Measurements from ENCODE around the gene SLC27A1. TPM values are rescaled to one million over a fixed set of nuclear protein-coding genes. Genes with fewer than 3 reads are reported as not detected.

The SLC27A1 gene
- total RNA-seq, 1 experiment from 2014 or later = 8.6 TPM

DNA sequence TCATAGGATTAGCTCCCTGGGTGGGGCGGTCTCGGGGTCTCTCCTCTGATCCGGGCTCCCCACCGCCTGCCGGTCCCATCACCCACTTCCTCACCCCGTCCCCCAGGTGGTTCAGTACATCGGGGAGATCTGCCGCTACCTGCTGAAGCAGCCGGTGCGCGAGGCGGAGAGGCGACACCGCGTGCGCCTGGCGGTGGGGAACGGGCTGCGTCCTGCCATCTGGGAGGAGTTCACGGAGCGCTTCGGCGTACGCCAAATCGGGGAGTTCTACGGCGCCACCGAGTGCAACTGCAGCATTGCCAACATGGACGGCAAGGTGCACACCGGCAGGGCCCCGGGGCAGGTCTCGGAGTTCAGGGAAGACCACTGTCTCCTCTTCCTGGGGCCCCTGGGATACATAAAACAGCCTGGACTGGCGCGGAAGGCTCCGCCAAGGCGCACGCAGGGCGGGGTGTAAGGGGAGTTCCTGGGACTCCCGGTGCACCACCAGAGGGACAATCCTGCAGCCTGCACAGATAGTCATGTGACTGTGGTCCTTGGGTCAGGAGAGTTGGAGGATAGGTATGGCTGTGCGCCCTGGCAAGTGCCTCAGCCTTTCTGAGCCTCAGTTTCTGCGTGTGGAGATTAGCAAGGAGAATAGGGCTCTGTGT, 26.9 kb downstream of the SLC27A1 start (continued):
- TF ChIP-seq, protein P1, sequence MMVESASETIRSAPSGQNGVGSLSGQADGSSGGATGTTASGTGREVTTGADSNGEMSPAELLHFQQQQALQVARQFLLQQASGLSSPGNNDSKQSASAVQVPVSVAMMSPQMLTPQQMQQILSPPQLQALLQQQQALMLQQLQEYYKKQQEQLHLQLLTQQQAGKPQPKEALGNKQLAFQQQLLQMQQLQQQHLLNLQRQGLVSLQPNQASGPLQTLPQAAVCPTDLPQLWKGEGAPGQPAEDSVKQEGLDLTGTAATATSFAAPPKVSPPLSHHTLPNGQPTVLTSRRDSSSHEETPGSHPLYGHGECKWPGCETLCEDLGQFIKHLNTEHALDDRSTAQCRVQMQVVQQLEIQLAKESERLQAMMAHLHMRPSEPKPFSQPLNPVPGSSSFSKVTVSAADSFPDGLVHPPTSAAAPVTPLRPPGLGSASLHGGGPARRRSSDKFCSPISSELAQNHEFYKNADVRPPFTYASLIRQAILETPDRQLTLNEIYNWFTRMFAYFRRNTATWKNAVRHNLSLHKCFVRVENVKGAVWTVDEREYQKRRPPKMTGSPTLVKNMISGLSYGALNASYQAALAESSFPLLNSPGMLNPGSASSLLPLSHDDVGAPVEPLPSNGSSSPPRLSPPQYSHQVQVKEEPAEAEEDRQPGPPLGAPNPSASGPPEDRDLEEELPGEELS (CRISPR knock-in tag; IDR thresholded peaks at IDR 0.05) = no peak
- TF ChIP-seq RELA (CRISPR knock-in tag; IDR thresholded peaks at IDR 0.05; ENCODE audit: borderline replicate concordance) (0 out of 2 replicates have a peak, but pooled peaks have one; percentile 76), TEAD1 (CRISPR knock-in tag; IDR thresholded peaks at IDR 0.05) (no peak), NFATC4 (CRISPR knock-in tag; IDR thresholded peaks at IDR 0.05) (no peak), OVOL2 (CRISPR knock-in tag; IDR thresholded peaks at IDR 0.05; ENCODE audit: borderline replicate concordance) (no peak), SOX15 (CRISPR knock-in tag; IDR thresholded peaks at IDR 0.05) (no peak), MXD4 (CRISPR knock-in tag; IDR thresholded peaks at IDR 0.05; ENCODE audit: borderline replicate concordance) (no peak), GTF2I (CRISPR knock-in tag; conservative IDR thresholded peaks at IDR 0.05) (no peak), ZNF121 (CRISPR knock-in tag; IDR thresholded peaks at IDR 0.05) (no peak), NFE2L1 (CRISPR knock-in tag; IDR thresholded peaks at IDR 0.05) (no peak), TEAD4 (CRISPR knock-in tag; IDR thresholded peaks at IDR 0.05) (no peak), TCF7 (CRISPR knock-in tag; IDR thresholded peaks at IDR 0.05; ENCODE audit: low read depth) (no peak), NFYB (CRISPR knock-in tag; conservative IDR thresholded peaks at IDR 0.05; ENCODE audit: low read depth) (no peak), ZNF317 (CRISPR knock-in tag; IDR thresholded peaks at IDR 0.05; ENCODE audit: borderline replicate concordance, low read depth) (no peak), FOXP1 (CRISPR knock-in tag; IDR thresholded peaks at IDR 0.05; ENCODE audit: borderline replicate concordance) (no peak; the same call in 1 of the 2 replicates), RORB (CRISPR knock-in tag; IDR thresholded peaks at IDR 0.05) (no peak)
- TF ChIP-seq, protein P2, sequence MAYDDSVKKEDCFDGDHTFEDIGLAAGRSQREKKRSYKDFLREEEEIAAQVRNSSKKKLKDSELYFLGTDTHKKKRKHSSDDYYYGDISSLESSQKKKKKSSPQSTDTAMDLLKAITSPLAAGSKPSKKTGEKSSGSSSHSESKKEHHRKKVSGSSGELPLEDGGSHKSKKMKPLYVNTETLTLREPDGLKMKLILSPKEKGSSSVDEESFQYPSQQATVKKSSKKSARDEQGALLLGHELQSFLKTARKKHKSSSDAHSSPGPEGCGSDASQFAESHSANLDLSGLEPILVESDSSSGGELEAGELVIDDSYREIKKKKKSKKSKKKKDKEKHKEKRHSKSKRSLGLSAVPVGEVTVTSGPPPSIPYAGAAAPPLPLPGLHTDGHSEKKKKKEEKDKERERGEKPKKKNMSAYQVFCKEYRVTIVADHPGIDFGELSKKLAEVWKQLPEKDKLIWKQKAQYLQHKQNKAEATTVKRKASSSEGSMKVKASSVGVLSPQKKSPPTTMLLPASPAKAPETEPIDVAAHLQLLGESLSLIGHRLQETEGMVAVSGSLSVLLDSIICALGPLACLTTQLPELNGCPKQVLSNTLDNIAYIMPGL (CRISPR knock-in tag; IDR thresholded peaks at IDR 0.05) = no peak
- TF ChIP-seq, protein P3, sequence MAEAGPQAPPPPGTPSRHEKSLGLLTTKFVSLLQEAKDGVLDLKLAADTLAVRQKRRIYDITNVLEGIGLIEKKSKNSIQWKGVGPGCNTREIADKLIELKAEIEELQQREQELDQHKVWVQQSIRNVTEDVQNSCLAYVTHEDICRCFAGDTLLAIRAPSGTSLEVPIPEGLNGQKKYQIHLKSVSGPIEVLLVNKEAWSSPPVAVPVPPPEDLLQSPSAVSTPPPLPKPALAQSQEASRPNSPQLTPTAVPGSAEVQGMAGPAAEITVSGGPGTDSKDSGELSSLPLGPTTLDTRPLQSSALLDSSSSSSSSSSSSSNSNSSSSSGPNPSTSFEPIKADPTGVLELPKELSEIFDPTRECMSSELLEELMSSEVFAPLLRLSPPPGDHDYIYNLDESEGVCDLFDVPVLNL (CRISPR knock-in tag; IDR thresholded peaks at IDR 0.05; ENCODE audit: borderline replicate concordance, low read depth) = no peak
- TF ChIP-seq, protein P4, sequence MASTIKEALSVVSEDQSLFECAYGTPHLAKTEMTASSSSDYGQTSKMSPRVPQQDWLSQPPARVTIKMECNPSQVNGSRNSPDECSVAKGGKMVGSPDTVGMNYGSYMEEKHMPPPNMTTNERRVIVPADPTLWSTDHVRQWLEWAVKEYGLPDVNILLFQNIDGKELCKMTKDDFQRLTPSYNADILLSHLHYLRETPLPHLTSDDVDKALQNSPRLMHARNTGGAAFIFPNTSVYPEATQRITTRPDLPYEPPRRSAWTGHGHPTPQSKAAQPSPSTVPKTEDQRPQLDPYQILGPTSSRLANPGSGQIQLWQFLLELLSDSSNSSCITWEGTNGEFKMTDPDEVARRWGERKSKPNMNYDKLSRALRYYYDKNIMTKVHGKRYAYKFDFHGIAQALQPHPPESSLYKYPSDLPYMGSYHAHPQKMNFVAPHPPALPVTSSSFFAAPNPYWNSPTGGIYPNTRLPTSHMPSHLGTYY (CRISPR knock-in tag; IDR thresholded peaks at IDR 0.05) = no peak
- TF ChIP-seq, protein P5, sequence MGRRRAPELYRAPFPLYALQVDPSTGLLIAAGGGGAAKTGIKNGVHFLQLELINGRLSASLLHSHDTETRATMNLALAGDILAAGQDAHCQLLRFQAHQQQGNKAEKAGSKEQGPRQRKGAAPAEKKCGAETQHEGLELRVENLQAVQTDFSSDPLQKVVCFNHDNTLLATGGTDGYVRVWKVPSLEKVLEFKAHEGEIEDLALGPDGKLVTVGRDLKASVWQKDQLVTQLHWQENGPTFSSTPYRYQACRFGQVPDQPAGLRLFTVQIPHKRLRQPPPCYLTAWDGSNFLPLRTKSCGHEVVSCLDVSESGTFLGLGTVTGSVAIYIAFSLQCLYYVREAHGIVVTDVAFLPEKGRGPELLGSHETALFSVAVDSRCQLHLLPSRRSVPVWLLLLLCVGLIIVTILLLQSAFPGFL (CRISPR knock-in tag; IDR thresholded peaks at IDR 0.05; ENCODE audit: borderline replicate concordance) = no peak
- TF ChIP-seq, protein P6, sequence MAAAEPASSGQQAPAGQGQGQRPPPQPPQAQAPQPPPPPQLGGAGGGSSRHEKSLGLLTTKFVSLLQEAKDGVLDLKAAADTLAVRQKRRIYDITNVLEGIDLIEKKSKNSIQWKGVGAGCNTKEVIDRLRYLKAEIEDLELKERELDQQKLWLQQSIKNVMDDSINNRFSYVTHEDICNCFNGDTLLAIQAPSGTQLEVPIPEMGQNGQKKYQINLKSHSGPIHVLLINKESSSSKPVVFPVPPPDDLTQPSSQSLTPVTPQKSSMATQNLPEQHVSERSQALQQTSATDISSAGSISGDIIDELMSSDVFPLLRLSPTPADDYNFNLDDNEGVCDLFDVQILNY (CRISPR knock-in tag; IDR thresholded peaks at IDR 0.05) = 0 out of 2 replicates have a peak, but pooled peaks have one; percentile 33
- TF ChIP-seq, protein P7, sequence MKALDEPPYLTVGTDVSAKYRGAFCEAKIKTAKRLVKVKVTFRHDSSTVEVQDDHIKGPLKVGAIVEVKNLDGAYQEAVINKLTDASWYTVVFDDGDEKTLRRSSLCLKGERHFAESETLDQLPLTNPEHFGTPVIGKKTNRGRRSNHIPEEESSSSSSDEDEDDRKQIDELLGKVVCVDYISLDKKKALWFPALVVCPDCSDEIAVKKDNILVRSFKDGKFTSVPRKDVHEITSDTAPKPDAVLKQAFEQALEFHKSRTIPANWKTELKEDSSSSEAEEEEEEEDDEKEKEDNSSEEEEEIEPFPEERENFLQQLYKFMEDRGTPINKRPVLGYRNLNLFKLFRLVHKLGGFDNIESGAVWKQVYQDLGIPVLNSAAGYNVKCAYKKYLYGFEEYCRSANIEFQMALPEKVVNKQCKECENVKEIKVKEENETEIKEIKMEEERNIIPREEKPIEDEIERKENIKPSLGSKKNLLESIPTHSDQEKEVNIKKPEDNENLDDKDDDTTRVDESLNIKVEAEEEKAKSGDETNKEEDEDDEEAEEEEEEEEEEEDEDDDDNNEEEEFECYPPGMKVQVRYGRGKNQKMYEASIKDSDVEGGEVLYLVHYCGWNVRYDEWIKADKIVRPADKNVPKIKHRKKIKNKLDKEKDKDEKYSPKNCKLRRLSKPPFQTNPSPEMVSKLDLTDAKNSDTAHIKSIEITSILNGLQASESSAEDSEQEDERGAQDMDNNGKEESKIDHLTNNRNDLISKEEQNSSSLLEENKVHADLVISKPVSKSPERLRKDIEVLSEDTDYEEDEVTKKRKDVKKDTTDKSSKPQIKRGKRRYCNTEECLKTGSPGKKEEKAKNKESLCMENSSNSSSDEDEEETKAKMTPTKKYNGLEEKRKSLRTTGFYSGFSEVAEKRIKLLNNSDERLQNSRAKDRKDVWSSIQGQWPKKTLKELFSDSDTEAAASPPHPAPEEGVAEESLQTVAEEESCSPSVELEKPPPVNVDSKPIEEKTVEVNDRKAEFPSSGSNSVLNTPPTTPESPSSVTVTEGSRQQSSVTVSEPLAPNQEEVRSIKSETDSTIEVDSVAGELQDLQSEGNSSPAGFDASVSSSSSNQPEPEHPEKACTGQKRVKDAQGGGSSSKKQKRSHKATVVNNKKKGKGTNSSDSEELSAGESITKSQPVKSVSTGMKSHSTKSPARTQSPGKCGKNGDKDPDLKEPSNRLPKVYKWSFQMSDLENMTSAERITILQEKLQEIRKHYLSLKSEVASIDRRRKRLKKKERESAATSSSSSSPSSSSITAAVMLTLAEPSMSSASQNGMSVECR (CRISPR knock-in tag; IDR thresholded peaks at IDR 0.05; ENCODE audit: borderline replicate concordance) = no peak
- TF ChIP-seq, protein P8, sequence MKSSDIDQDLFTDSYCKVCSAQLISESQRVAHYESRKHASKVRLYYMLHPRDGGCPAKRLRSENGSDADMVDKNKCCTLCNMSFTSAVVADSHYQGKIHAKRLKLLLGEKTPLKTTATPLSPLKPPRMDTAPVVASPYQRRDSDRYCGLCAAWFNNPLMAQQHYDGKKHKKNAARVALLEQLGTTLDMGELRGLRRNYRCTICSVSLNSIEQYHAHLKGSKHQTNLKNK (CRISPR knock-in tag; IDR thresholded peaks at IDR 0.05) = no peak
- TF ChIP-seq, protein P9, sequence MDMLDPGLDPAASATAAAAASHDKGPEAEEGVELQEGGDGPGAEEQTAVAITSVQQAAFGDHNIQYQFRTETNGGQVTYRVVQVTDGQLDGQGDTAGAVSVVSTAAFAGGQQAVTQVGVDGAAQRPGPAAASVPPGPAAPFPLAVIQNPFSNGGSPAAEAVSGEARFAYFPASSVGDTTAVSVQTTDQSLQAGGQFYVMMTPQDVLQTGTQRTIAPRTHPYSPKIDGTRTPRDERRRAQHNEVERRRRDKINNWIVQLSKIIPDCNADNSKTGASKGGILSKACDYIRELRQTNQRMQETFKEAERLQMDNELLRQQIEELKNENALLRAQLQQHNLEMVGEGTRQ (CRISPR knock-in tag; IDR thresholded peaks at IDR 0.05) = peak; percentile 84
- TF ChIP-seq, protein P10, sequence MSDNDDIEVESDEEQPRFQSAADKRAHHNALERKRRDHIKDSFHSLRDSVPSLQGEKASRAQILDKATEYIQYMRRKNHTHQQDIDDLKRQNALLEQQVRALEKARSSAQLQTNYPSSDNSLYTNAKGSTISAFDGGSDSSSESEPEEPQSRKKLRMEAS (CRISPR knock-in tag; IDR thresholded peaks at IDR 0.05) = peak; percentile 68

All from WTC11 (cell line).